Liver (tissue), 9 donors: Measurements from ENCODE around the gene TDP2. TPM values are rescaled to one million over a fixed set of nuclear protein-coding genes. Genes with fewer than 3 reads are reported as not detected.

Experiments used
- DNase-seq: peaks from one replicate; pipeline ENCODE4 v3.0.0-alpha.2; 2017; ENCODE audit warnings: low spot score
- H3K27ac ChIP-seq, 2 donors: one replicate each; pipeline ENCODE4 v1.7.0; 2013; ENCODE audit warnings: inconsistent platforms in 2 of 2, low read length in 2 of 2, control low read depth in 1 of 2, low read depth in 1 of 2, mild to moderate bottlenecking in 1 of 2
- H3K27me3 ChIP-seq, 4 donors: one replicate each; pipeline versions ENCODE4 v1.6.1 to v1.7.0; 2013; ENCODE audit warnings: low read length in 3 of 4, inconsistent platforms in 1 of 4, mild to moderate bottlenecking in 1 of 4, moderate library complexity in 1 of 4; ENCODE audit not compliant: control insufficient read depth in 4 of 4, insufficient read depth in 4 of 4
- H3K36me3 ChIP-seq, 4 donors: one replicate each; pipeline versions ENCODE4 v1.6.1 to v1.7.0; 2013; ENCODE audit warnings: low read length in 3 of 4, mild to moderate bottlenecking in 3 of 4, low read depth in 1 of 4, moderate library complexity in 1 of 4; ENCODE audit not compliant: control insufficient read depth in 4 of 4, insufficient read depth in 3 of 4
- H3K4me1 ChIP-seq, 4 donors: one replicate each; pipeline versions ENCODE4 v1.6.1 to v1.7.0; 2013; ENCODE audit warnings: low read length in 3 of 4, mild to moderate bottlenecking in 3 of 4, moderate library complexity in 1 of 4; ENCODE audit not compliant: control insufficient read depth in 4 of 4, insufficient read depth in 4 of 4
- H3K4me3 ChIP-seq, 3 donors: one replicate each; pipeline versions ENCODE4 v1.6.1 to v1.7.0; 2013; ENCODE audit warnings: low read length in 3 of 3, control low read depth in 1 of 3, low read depth in 1 of 3, mild to moderate bottlenecking in 1 of 3
- H3K9ac ChIP-seq, 2 donors: one replicate each; pipeline ENCODE4 v1.7.0; 2013; ENCODE audit warnings: low read length in 2 of 2, mild to moderate bottlenecking in 2 of 2, moderate library complexity in 2 of 2, control low read depth in 1 of 2, low read depth in 1 of 2
- H3K9me3 ChIP-seq, 4 donors: one replicate each; pipeline versions ENCODE4 v1.6.1 to v1.7.0; 2013; ENCODE audit warnings: low read length in 3 of 4; ENCODE audit not compliant: control insufficient read depth in 4 of 4
- EGR1 ChIP-seq, 2 donors: IDR thresholded peaks; 2 replicates each; pipeline ENCODE4 v1.6.1; 2016 to 2018; ENCODE audit warnings: antibody characterized with exemption in 2 of 2, low read depth in 2 of 2
- FOXA1 ChIP-seq: IDR thresholded peaks from 2 replicates; pipeline ENCODE4 v1.6.1; 2016; ENCODE audit warnings: antibody characterized with exemption
- FOXA2 ChIP-seq: IDR thresholded peaks from 2 replicates; pipeline ENCODE4 v1.6.1; 2016; ENCODE audit warnings: antibody characterized with exemption
- GABPA ChIP-seq, 2 donors: IDR thresholded peaks in 1 of 2; conservative IDR thresholded peaks in 1 of 2; 2 replicates each; pipeline ENCODE4 v1.6.1; 2016; ENCODE audit warnings: antibody characterized with exemption in 2 of 2, mild to moderate bottlenecking in 1 of 2, moderate library complexity in 1 of 2
- HNF4A ChIP-seq, 2 donors: conservative IDR thresholded peaks; 2 replicates each; pipeline ENCODE4 v1.6.1; 2016; ENCODE audit warnings: antibody characterized with exemption in 2 of 2, mild to moderate bottlenecking in 2 of 2
- HNF4G ChIP-seq: IDR thresholded peaks from 2 replicates; pipeline ENCODE4 v1.6.1; 2016; ENCODE audit warnings: antibody characterized with exemption
- JUND ChIP-seq, 2 donors: IDR thresholded peaks; 2 replicates each; pipeline ENCODE4 v1.6.1; 2016; ENCODE audit warnings: antibody characterized with exemption in 2 of 2
- MAX ChIP-seq: IDR thresholded peaks from 2 replicates; pipeline ENCODE4 v1.6.1; 2016; ENCODE audit warnings: antibody characterized with exemption
- NR2F2 ChIP-seq: IDR thresholded peaks from 2 replicates; pipeline ENCODE4 v1.6.1; 2016; ENCODE audit warnings: antibody characterized with exemption
- RAD21 ChIP-seq, 2 donors: IDR thresholded peaks; 2 replicates each; pipeline ENCODE4 v1.6.1; 2016; ENCODE audit warnings: antibody characterized with exemption in 2 of 2, mild to moderate bottlenecking in 2 of 2
- REST ChIP-seq: IDR thresholded peaks from 2 replicates; pipeline ENCODE4 v1.6.1; 2016; ENCODE audit warnings: antibody characterized with exemption, mild to moderate bottlenecking
- RXRA ChIP-seq, 2 donors: IDR thresholded peaks; 2 replicates each; pipeline ENCODE4 v1.6.1; 2017 to 2018; ENCODE audit warnings: antibody characterized with exemption in 2 of 2, mild to moderate bottlenecking in 1 of 2
- SP1 ChIP-seq: IDR thresholded peaks from 2 replicates; pipeline ENCODE4 v1.6.1; 2018; ENCODE audit warnings: antibody characterized with exemption, mild to moderate bottlenecking
- TAF1 ChIP-seq: conservative IDR thresholded peaks from 2 replicates; pipeline ENCODE4 v1.6.1; 2016; ENCODE audit warnings: antibody characterized with exemption, mild to moderate bottlenecking
- YY1 ChIP-seq: IDR thresholded peaks from 2 replicates; pipeline ENCODE4 v1.6.1; 2016; ENCODE audit warnings: antibody characterized with exemption, mild to moderate bottlenecking
- WGBS: extraction: QIAGEN DNeasy Blood & Tissue Kit; methylation state at CpG from one replicate; pipeline ENCODE4 v1.1.7; 2013; 5-methylcytosine and 5-hydroxymethylcytosine counted together
- polyA plus RNA-seq, 2 donors: library from polyadenylated mRNA; stranded (reverse) in 1 of 2; unstranded in 1 of 2; fragments of 200-250 nt in 1 of 2; fragments of >200 nt in 1 of 2; fragmentation: Nextera tagmentation in 1 of 2; extraction: Ambion mirVana in 1 of 2; gene quantifications; one replicate each; pipeline versions ENCODE4 v1.2.1 to v1.2.3, GENCODE V29; 2013 to 2015
- total RNA-seq, 2 donors: library from RNA; depleted of rRNA; stranded (reverse); fragments of >200 nt; gene quantifications; one replicate each; pipeline ENCODE4 v1.2.3, GENCODE V29; 2014
- TF ChIP-seq, protein P1 (sequence below): IDR thresholded peaks from 2 replicates; pipeline ENCODE4 v1.6.1; 2016; ENCODE audit warnings: antibody characterized with exemption
- TF ChIP-seq, protein P2 (sequence below): fragments of 150-350 bp; IDR thresholded peaks from 2 replicates; pipeline ENCODE4 v1.5.1; 2017; ENCODE audit warnings: improper control_type of control experiment, low read depth, low read length; ENCODE audit not compliant: missing input control
- TF ChIP-seq, protein P3 (sequence below): IDR thresholded peaks from 2 replicates; pipeline ENCODE4 v1.6.1; 2016; ENCODE audit warnings: antibody characterized with exemption
- donor health status: healthy.
- donor health status: healthy.
- donor health status: healthy.
- donor health status: healthy.
- donor health status: healthy.

The TDP2 gene
- total and polyA plus RNA-seq, 4 donors: 16.5 to 24.3 (median 18.5) TPM

DNA sequence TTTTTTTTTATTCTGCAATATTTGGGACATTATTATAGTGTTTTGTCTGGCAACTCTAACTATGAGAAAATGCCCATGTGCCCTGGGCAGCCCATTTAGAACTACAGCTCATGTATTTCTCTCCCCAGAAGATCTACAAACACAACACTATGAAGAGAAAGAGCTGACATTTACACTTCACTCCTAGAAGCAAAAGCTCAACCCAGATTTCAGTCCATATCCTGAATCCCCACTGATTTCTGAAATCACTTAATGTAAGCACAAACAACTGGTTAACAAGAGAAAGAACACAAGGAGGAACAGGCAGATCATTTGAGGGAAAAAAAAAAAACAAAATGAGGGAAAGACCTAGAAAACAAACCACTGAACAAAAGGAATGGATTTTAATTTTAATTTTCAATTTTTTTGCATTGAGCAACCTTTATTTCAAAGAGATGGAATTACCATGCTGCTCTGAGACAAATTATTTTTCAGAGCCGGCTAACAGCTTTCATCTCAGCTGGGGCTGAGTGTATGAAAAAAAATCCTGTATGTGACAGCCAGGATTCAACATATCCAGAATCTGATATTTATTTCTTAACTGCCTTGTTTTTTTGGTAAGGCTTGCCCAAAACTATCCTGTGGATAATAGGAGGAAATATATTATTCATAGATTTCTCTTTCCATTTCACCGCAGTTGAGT, 53.2 kb downstream of the TDP2 start:
- Histone ChIP-seq H3K27ac (no peak overlapping the region), H3K4me3 (no peak overlapping the region), H3K4me1 (no peaks in the 10 kb centered on the region), H3K27me3 (no peaks in the 10 kb centered on the region), H3K9ac (no peak overlapping the region), H3K9me3 (no peaks in the 10 kb centered on the region), H3K36me3 (no peaks in the 10 kb centered on the region)
- TF ChIP-seq SP1 (no peak), FOXA1 (no peak), GABPA (IDR thresholded peaks at IDR 0.05 in 1 of 2, conservative IDR thresholded peaks at IDR 0.05 in 1 of 2) (no peak), HNF4G (no peak), EGR1 (IDR thresholded peaks at IDR 0.05; ENCODE audit: low read depth in 2 of 2) (no peak), YY1 (no peak)
- TF ChIP-seq, protein P1, sequence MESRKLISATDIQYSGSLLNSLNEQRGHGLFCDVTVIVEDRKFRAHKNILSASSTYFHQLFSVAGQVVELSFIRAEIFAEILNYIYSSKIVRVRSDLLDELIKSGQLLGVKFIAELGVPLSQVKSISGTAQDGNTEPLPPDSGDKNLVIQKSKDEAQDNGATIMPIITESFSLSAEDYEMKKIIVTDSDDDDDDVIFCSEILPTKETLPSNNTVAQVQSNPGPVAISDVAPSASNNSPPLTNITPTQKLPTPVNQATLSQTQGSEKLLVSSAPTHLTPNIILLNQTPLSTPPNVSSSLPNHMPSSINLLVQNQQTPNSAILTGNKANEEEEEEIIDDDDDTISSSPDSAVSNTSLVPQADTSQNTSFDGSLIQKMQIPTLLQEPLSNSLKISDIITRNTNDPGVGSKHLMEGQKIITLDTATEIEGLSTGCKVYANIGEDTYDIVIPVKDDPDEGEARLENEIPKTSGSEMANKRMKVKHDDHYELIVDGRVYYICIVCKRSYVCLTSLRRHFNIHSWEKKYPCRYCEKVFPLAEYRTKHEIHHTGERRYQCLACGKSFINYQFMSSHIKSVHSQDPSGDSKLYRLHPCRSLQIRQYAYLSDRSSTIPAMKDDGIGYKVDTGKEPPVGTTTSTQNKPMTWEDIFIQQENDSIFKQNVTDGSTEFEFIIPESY: no peak
- DNase-seq: no peak
- WGBS: 80% methylated on average over 2 of the region's 2 CpGs

DNA sequence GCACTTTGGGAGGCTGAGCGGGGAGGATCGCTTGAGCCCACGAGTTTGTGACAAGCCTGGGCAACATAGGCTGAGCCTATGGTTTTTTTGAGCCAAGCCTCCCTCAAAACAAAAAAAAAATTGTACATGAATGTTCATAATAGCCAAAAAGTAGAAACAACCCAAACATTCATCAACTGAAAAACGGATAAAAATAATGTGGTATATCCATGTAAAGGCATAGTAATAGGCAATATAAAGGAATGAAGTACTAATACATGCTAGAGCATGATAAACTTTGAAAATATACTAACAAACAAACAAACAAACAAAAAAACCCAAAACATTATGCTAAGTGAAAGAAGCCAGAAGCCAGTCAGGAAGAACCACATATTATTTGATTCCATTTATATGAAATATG, 56.0 kb downstream of the TDP2 start:
- no peak for DNase-seq
- TF ChIP-seq GABPA (IDR thresholded peaks at IDR 0.05 in 1 of 2, conservative IDR thresholded peaks at IDR 0.05 in 1 of 2) (no peak), RXRA (IDR thresholded peaks at IDR 0.05) (no peak), TAF1 (no peak), REST (no peak), NR2F2 (no peak), JUND (IDR thresholded peaks at IDR 0.05) (no peak), FOXA2 (no peak), MAX (no peak), HNF4G (no peak), SP1 (no peak), EGR1 (IDR thresholded peaks at IDR 0.05; ENCODE audit: low read depth in 2 of 2) (no peak), RAD21 (IDR thresholded peaks at IDR 0.05) (no peak), FOXA1 (no peak), HNF4A (conservative IDR thresholded peaks at IDR 0.05) (no peak), YY1 (no peak)
- TF ChIP-seq, protein P2, sequence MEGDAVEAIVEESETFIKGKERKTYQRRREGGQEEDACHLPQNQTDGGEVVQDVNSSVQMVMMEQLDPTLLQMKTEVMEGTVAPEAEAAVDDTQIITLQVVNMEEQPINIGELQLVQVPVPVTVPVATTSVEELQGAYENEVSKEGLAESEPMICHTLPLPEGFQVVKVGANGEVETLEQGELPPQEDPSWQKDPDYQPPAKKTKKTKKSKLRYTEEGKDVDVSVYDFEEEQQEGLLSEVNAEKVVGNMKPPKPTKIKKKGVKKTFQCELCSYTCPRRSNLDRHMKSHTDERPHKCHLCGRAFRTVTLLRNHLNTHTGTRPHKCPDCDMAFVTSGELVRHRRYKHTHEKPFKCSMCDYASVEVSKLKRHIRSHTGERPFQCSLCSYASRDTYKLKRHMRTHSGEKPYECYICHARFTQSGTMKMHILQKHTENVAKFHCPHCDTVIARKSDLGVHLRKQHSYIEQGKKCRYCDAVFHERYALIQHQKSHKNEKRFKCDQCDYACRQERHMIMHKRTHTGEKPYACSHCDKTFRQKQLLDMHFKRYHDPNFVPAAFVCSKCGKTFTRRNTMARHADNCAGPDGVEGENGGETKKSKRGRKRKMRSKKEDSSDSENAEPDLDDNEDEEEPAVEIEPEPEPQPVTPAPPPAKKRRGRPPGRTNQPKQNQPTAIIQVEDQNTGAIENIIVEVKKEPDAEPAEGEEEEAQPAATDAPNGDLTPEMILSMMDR: no peak
- TF ChIP-seq, protein P1: no peak
- TF ChIP-seq, protein P3, sequence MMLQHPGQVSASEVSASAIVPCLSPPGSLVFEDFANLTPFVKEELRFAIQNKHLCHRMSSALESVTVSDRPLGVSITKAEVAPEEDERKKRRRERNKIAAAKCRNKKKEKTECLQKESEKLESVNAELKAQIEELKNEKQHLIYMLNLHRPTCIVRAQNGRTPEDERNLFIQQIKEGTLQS: no peak
- H3K4me3 ChIP-seq: no peak overlapping the region
- H3K27me3 ChIP-seq: no peaks in the 10 kb centered on the region
- no peak overlapping the region for H3K27ac ChIP-seq
- H3K36me3 ChIP-seq: no peaks in the 10 kb centered on the region
- 96% methylated on average over 4 of the region's 4 CpGs for WGBS
- no peaks in the 10 kb centered on the region for H3K9me3 ChIP-seq
- H3K9ac ChIP-seq: no peak overlapping the region
- H3K4me1 ChIP-seq: no peaks in the 10 kb centered on the region
